A673 (cell line): Measurements from ENCODE around the gene TBX19. TPM values are rescaled to one million over a fixed set of nuclear protein-coding genes. Genes with fewer than 3 reads are reported as not detected.

ENCODE experiments used
- BruUV-seq: library from RNA; stranded (reverse); fragments of 400-500 nt; replicated peaks from 2 replicates; lab custom pipeline; 2021; lab: Mats Ljungman, UMichigan
- CTCF ChIA-PET: fragments of 300-600 bp; sonication (Branson Sonifier 250); formaldehyde crosslinking; loops from one replicate; lab custom pipeline; 2022; ENCODE audit warnings: antibody characterized with exemption; lab: Charles Lee
- POLR2A ChIA-PET: fragments of 300-600 bp; sonication (Branson Sonifier 250); formaldehyde crosslinking; loops from one replicate; lab custom pipeline; 2022; ENCODE audit warnings: antibody characterized with exemption; ENCODE audit not compliant: low non-redundant PET; lab: Charles Lee
- DNase-seq: peaks from one replicate; pipeline ENCODE4 v3.0.0-alpha.2; 2015; ENCODE audit warnings: low spot score
- H3K27ac ChIP-seq: fragments of 200-600 bp; sonication (generic); 2 replicates; pipeline ENCODE4 v1.5.1; 2016; ENCODE audit warnings: mixed run types, low read depth, mild to moderate bottlenecking, mixed read lengths, antibody characterized with exemption, low read length; ENCODE audit not compliant: poor library complexity, severe bottlenecking
- H3K27me3 ChIP-seq: fragments of 200-600 bp; sonication (generic); replicated peaks from 2 replicates; pipeline ENCODE4 v1.6.1; 2017; ENCODE audit warnings: mixed run types, low read depth, mild to moderate bottlenecking, mixed read lengths, antibody characterized with exemption, low read length; ENCODE audit not compliant: insufficient read depth, poor library complexity
- H3K36me3 ChIP-seq: fragments of 200-600 bp; sonication (generic); 2 replicates; pipeline ENCODE4 v1.6.1; 2016; ENCODE audit warnings: mixed run types, mild to moderate bottlenecking, mixed read lengths, antibody characterized with exemption, low read length; ENCODE audit not compliant: insufficient read depth, poor library complexity, severe bottlenecking
- H3K4me1 ChIP-seq: fragments of 200-600 bp; sonication (generic); 2 replicates; pipeline ENCODE4 v1.6.1; 2017; ENCODE audit warnings: mixed run types, mild to moderate bottlenecking, mixed read lengths, antibody characterized with exemption, low read length; ENCODE audit not compliant: insufficient read depth, poor library complexity, severe bottlenecking
- H3K4me3 ChIP-seq: fragments of 200-600 bp; sonication (generic); 2 replicates; pipeline ENCODE4 v1.5.1; 2016; ENCODE audit warnings: low read depth, mixed run types, mild to moderate bottlenecking, mixed read lengths, low read length; ENCODE audit not compliant: poor library complexity, severe bottlenecking
- H3K9me3 ChIP-seq: fragments of 200-600 bp; sonication (generic); 2 replicates; pipeline ENCODE4 v1.6.1; 2016; ENCODE audit warnings: mixed run types, low read depth, mild to moderate bottlenecking, mixed read lengths, antibody characterized with exemption, low read length; ENCODE audit not compliant: poor library complexity, severe bottlenecking
- EZH2 ChIP-seq: fragments of 200-600 bp; sonication (generic); IDR thresholded peaks from 2 replicates; pipeline ENCODE4 v1.6.1; 2017; ENCODE audit warnings: borderline replicate concordance, low read depth, mild to moderate bottlenecking, mixed read lengths, antibody characterized with exemption, low read length; ENCODE audit not compliant: poor library complexity, severe bottlenecking
- intact Hi-C: fragments of 100-400 bp; cut with micrococcal nuclease; formaldehyde crosslinking; loops from one replicate; pipeline ENCODE4 v1.10.0; 2022; ENCODE audit not compliant: unreplicated experiment
- total RNA-seq: library from RNA; stranded (reverse); gene quantifications from 2 replicates; pipeline ENCODE4 v1.2.3, GENCODE V29; 2021
- TF ChIP-seq, protein P1 (sequence below): fragments of 300-800, 200-600 bp; sonication (generic); conservative IDR thresholded peaks from 2 replicates; pipeline ENCODE4 v1.5.1; 2017; ENCODE audit warnings: low read depth, mild to moderate bottlenecking, antibody characterized with exemption, low read length, moderate library complexity, mixed read lengths

The TBX19 gene
- total RNA-seq, 1 experiment from 2014 or later = 2.5 TPM

DNA sequence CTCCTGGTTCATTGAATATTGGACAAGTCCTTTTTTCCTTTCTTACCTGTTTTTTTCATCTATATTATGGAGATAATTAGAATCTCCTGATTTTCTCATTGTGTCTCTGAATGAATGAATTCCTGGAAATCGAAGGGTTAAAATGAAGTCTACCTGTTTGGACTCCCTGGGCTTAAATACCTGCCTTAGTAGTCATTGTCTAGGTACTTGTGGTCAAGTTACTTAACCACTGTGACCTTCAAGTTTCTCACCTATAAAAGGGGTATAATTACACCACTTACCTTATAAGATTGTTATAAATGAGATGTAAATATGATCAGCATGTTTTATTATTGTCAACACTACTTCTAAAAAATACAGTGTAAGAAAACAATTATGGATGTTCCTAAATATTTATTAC lies 9.0 kb upstream of the TBX19 start:
- no peaks in the 10 kb centered on the region for H3K9me3 ChIP-seq
- no peak overlapping the region for H3K27ac ChIP-seq
- no peaks in the 10 kb centered on the region for H3K27me3 ChIP-seq
- no peaks in the 10 kb centered on the region for H3K4me1 ChIP-seq
- H3K4me3 ChIP-seq = no peak overlapping the region
- DNase-seq = no peak
- ChIA-PET CTCF (no interaction called here), POLR2A (no interaction called here)
- no TSS peak for BruUV-seq
- intact Hi-C loops = no loop called here
- H3K36me3 ChIP-seq = no peaks in the 10 kb centered on the region
- TF ChIP-seq EZH2 = no peak
- TF ChIP-seq, protein P1, sequence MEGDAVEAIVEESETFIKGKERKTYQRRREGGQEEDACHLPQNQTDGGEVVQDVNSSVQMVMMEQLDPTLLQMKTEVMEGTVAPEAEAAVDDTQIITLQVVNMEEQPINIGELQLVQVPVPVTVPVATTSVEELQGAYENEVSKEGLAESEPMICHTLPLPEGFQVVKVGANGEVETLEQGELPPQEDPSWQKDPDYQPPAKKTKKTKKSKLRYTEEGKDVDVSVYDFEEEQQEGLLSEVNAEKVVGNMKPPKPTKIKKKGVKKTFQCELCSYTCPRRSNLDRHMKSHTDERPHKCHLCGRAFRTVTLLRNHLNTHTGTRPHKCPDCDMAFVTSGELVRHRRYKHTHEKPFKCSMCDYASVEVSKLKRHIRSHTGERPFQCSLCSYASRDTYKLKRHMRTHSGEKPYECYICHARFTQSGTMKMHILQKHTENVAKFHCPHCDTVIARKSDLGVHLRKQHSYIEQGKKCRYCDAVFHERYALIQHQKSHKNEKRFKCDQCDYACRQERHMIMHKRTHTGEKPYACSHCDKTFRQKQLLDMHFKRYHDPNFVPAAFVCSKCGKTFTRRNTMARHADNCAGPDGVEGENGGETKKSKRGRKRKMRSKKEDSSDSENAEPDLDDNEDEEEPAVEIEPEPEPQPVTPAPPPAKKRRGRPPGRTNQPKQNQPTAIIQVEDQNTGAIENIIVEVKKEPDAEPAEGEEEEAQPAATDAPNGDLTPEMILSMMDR = no peak

DNA sequence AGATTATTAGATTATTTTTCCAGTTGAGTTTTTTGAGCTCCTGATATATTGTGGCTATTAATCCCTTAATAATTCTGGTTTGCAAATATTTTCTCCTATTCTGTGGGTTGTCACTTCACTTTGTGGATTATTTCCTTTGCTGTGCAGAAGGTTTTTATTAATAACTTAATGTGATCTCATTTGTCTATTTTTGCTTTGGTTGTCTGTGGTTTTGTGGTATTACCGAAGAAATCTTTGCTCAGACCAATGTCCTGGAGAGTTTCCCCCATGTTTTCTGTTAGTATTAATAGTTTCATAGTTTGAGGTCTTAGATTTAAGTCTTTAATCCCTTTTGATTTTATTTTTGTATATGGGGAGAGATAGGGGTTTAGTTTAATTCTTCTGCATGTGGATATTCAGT lies 7.1 kb upstream of the TBX19 start:
- intact Hi-C loops = no loop called here
- H3K36me3 ChIP-seq = no peaks in the 10 kb centered on the region
- peaks cover 7% of the 10 kb centered on the region for H3K9me3 ChIP-seq
- ChIA-PET POLR2A (no interaction called here), CTCF (no interaction called here)
- H3K4me3 ChIP-seq = no peak overlapping the region
- DNase-seq = no peak
- no peaks in the 10 kb centered on the region for H3K27me3 ChIP-seq
- H3K27ac ChIP-seq = no peak overlapping the region
- TF ChIP-seq, protein P1 = no peak
- TF ChIP-seq EZH2 = no peak
- no peaks in the 10 kb centered on the region for H3K4me1 ChIP-seq
- no TSS peak for BruUV-seq

DNA sequence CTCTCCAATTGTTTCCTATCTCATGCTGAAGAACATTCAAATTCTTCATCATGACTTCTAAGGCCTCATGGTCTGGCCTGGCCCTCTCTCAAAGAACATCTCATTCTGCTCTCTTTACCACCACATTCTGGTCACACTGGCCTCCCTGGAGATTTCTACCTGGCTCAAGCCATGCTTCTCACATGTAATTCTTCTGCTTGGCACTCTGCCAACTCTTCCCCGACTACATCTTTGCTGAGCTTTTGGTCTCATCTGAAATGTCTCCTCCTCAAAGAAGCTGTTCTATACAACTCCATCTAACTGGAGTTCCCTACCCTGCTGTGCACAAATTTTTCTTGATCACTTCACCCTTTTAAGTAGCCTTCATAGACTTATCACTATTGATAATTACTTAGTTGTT lies 1.4 kb upstream of the TBX19 start:
- Histone ChIP-seq H3K4me1 (no peaks in the 10 kb centered on the region), H3K4me3 (no peak overlapping the region), H3K27ac (no peak overlapping the region), H3K36me3 (no peaks in the 10 kb centered on the region), H3K9me3 (peaks cover 7% of the 10 kb centered on the region), H3K27me3 (no peaks in the 10 kb centered on the region)
- ChIA-PET CTCF (no interaction called here), POLR2A (no interaction called here)
- no peak for DNase-seq
- BruUV-seq = no TSS peak
- no peak for TF ChIP-seq EZH2
- TF ChIP-seq, protein P1 = no peak
- intact Hi-C loops = no loop called here
